Sigmoid colon (tissue), 7 donors: Measurements from ENCODE around the gene BAHD1. TPM values are rescaled to one million over a fixed set of nuclear protein-coding genes. Genes with fewer than 3 reads are reported as not detected.

Source experiments
- DNase-seq: peaks from one replicate; pipeline ENCODE4 v3.0.0-alpha.2; 2019
- H3K27ac ChIP-seq, 4 donors: fragments of 200-600 bp; sonication (generic); one replicate each; pipeline ENCODE4 v1.5.1; 2016 to 2019; ENCODE audit warnings: mild to moderate bottlenecking in 1 of 4
- H3K27me3 ChIP-seq, 3 donors: fragments of 200-600 bp; sonication (generic); one replicate each; pipeline ENCODE4 v1.5.1; 2019; ENCODE audit warnings: mild to moderate bottlenecking in 1 of 3
- H3K36me3 ChIP-seq, 4 donors: fragments of 200-600 bp; sonication (generic); one replicate each; pipeline ENCODE4 v1.5.1; 2016 to 2019
- H3K4me1 ChIP-seq, 4 donors: fragments of 200-600 bp; sonication (generic); one replicate each; pipeline ENCODE4 v1.5.1; 2017 to 2019
- H3K4me3 ChIP-seq, 4 donors: fragments of 200-600 bp; sonication (generic); one replicate each; pipeline ENCODE4 v1.5.1; 2017 to 2019; ENCODE audit warnings: mild to moderate bottlenecking in 2 of 4, moderate library complexity in 1 of 4
- H3K9me3 ChIP-seq, 4 donors: fragments of 200-600 bp in 3 of 4; sonication (generic) in 3 of 4; one replicate each; pipeline versions ENCODE4 v1.5.1 to v1.6.1; 2013 to 2019
- CTCF ChIP-seq, 4 experiments: fragments of 450-650 bp in 3 of 4; fragments of 200-600 bp in 1 of 4; IDR thresholded peaks; one replicate each; pipeline ENCODE4 v1.5.1; 2016 to 2019; ENCODE audit warnings: antibody characterized with exemption in 4 of 4, mild to moderate bottlenecking in 3 of 4, moderate library complexity in 2 of 4
- EP300 ChIP-seq, 4 donors: sonication (generic); formaldehyde crosslinking; IDR thresholded peaks; one replicate each; pipeline ENCODE4 v1.6.1; 2017; ENCODE audit warnings: antibody characterized with exemption in 4 of 4
- POLR2A ChIP-seq, 2 donors: fragments of 450-650 bp; IDR thresholded peaks; one replicate each; pipeline ENCODE4 v1.6.1; 2016; ENCODE audit warnings: antibody characterized with exemption in 2 of 2, mild to moderate bottlenecking in 2 of 2, moderate library complexity in 2 of 2
- POLR2AphosphoS5 ChIP-seq, 4 donors: sonication (generic); formaldehyde crosslinking; IDR thresholded peaks; one replicate each; pipeline ENCODE4 v1.6.1; 2017; ENCODE audit warnings: antibody characterized with exemption in 4 of 4
- WGBS, 2 donors: extraction: QIAGEN DNeasy Blood & Tissue Kit; methylation state at CpG; one replicate each; pipeline ENCODE4 v1.1.7; 2013; 5-methylcytosine and 5-hydroxymethylcytosine counted together
- intact Hi-C: fragments of 100-400 bp; cut with DNase I; formaldehyde crosslinking; loops from one replicate; pipeline ENCODE4 v1.15.1; 2023
- polyA plus RNA-seq, 3 donors: library from polyadenylated mRNA; stranded (reverse); fragments of 200-250 nt; gene quantifications; one replicate each; pipeline ENCODE4 v1.2.3, GENCODE V29; 2013
- total RNA-seq, 4 donors: library from RNA; depleted of rRNA; stranded (reverse); fragments of >200 nt; gene quantifications; one replicate each; pipeline ENCODE4 v1.1.0, GENCODE V29; 2016
- donor health status: healthy with polysubstance abuse.
- donor health status: Bipolar disorder and iron deficiency.
- donor health status: healthy.

BAHD1 gene
- total and polyA plus RNA-seq, 7 donors = 7.7 to 20.2 (median 9.6) TPM

- TF ChIP-seq CTCF (IDR thresholded peaks at IDR 0.05) (no peak), POLR2A (IDR thresholded peaks at IDR 0.05) (no peak), POLR2AphosphoS5 (IDR thresholded peaks at IDR 0.05) (no peak), EP300 (IDR thresholded peaks at IDR 0.05) (no peak)
- no peaks in the 10 kb centered on the region for H3K36me3 ChIP-seq
- no peak overlapping the region for H3K27ac ChIP-seq
- 83 to 90% methylated on average over 8 of the region's 8 CpGs for WGBS, 2 donors
- peaks cover 0 to 22% (median 18%) of the 10 kb centered on the region in 4 donors for H3K4me1 ChIP-seq
- DNase-seq = no peak
- intact Hi-C loops = loop anchor here (5.0 kb wide), 1 partner anchor 93 kb away; the partner anchor contains the start of genes CCDC32 and RPUSD2
- H3K4me3 ChIP-seq = no peak overlapping the region
- H3K27me3 ChIP-seq = no peaks in the 10 kb centered on the region
- H3K9me3 ChIP-seq = no peaks in the 10 kb centered on the region
These were observed 33.8 kb downstream of the BAHD1 start for GRCh38 chr15:40474581-40474980.

DNA sequence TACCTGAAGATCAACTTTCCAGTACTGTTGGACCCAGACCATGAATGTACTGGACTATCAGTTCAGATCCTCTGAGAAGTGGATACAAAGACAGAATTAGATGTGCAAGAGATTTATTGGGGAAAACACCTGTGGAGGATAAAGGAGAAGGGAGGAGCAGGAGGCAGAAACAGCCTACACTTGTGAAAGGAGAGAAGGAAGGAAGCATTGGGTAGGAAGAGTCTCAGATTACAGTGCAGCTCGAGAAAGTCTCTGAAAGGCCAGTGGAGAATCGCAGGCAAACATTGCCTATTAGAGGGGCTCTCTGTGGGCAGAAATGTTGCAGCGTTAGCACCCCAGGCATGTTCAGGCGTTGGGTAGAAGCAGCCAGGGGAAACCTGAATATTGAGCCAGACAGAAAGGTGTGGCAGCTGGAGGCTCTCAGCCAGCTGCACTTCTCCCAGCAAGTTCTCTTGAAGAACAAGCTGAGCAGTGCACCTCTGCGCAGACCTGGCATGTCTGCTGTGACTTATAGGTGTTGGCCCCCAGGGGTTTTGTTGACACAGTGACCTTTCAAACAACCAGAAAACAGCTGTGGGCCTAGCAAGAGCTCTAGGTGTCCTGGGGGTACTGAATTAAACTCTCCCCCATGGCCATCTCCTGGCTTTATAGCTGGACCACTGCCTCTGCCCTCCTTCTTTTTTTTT lies 37.0 kb downstream of the BAHD1 start:
- Histone ChIP-seq H3K4me1 (peaks cover 0 to under 1% (median 0%) of the 10 kb centered on the region in 4 donors), H3K27me3 (no peaks in the 10 kb centered on the region), H3K36me3 (no peaks in the 10 kb centered on the region), H3K9me3 (no peaks in the 10 kb centered on the region), H3K27ac (no peak overlapping the region), H3K4me3 (no peak overlapping the region)
- 26 to 67% methylated on average over 5 of the region's 5 CpGs for WGBS, 2 donors
- no peak for DNase-seq
- intact Hi-C loops = no loop called here
- TF ChIP-seq POLR2A (IDR thresholded peaks at IDR 0.05) (no peak), EP300 (IDR thresholded peaks at IDR 0.05) (no peak), CTCF (IDR thresholded peaks at IDR 0.05) (no peak), POLR2AphosphoS5 (IDR thresholded peaks at IDR 0.05) (no peak)

GRCh38 chr15:40479024-40479423 lies 38.3 kb downstream of the BAHD1 start:
- Histone ChIP-seq H3K36me3 (no peaks in the 10 kb centered on the region), H3K4me1 (no peaks in the 10 kb centered on the region), H3K27ac (no peak overlapping the region), H3K9me3 (no peaks in the 10 kb centered on the region), H3K4me3 (no peak overlapping the region), H3K27me3 (no peaks in the 10 kb centered on the region)
- TF ChIP-seq CTCF (IDR thresholded peaks at IDR 0.05) (no peak), POLR2A (IDR thresholded peaks at IDR 0.05) (no peak), EP300 (IDR thresholded peaks at IDR 0.05) (no peak), POLR2AphosphoS5 (IDR thresholded peaks at IDR 0.05) (no peak)
- intact Hi-C loops = no loop called here
- no peak for DNase-seq

GRCh38 chr15:40481341-40482074 lies 40.8 kb downstream of the BAHD1 start:
- Histone ChIP-seq H3K4me3 (no peak overlapping the region), H3K4me1 (no peaks in the 10 kb centered on the region), H3K27me3 (no peaks in the 10 kb centered on the region), H3K36me3 (no peaks in the 10 kb centered on the region), H3K9me3 (no peaks in the 10 kb centered on the region), H3K27ac (no peak overlapping the region)
- 87 to 89% methylated on average over 1 of the region's 1 CpG for WGBS, 2 donors
- intact Hi-C loops = no loop called here
- no peak for DNase-seq
- TF ChIP-seq EP300 (IDR thresholded peaks at IDR 0.05) = no peak
- no peak for TF ChIP-seq POLR2AphosphoS5 (IDR thresholded peaks at IDR 0.05)

- H3K27ac ChIP-seq = no peak overlapping the region
- TF ChIP-seq POLR2AphosphoS5 (IDR thresholded peaks at IDR 0.05) = no peak
- no peak for TF ChIP-seq CTCF (IDR thresholded peaks at IDR 0.05)
- no peak for TF ChIP-seq EP300 (IDR thresholded peaks at IDR 0.05)
- TF ChIP-seq POLR2A (IDR thresholded peaks at IDR 0.05) = no peak
- no peak for DNase-seq
- 93 to 96% methylated on average over 2 of the region's 2 CpGs for WGBS, 2 donors
- H3K4me1 ChIP-seq = no peaks in the 10 kb centered on the region
- H3K9me3 ChIP-seq = no peaks in the 10 kb centered on the region
- H3K36me3 ChIP-seq = no peaks in the 10 kb centered on the region
- H3K4me3 ChIP-seq = no peak overlapping the region
- intact Hi-C loops = no loop called here
- H3K27me3 ChIP-seq = no peaks in the 10 kb centered on the region
These were observed 43.2 kb downstream of the BAHD1 start for GRCh38 chr15:40483919-40484318.
